Measurements from ENCODE around the gene ZNRF2. TPM values are rescaled to one million over a fixed set of nuclear protein-coding genes. Genes with fewer than 3 reads are reported as not detected.

Gene ZNRF2
- total and polyA plus RNA-seq, 2 of the 13 experiments (the other 11 are each of a cell fraction or from before 2014, with no cell fraction given), result 3.5 to 7.7 TPM

DNA sequence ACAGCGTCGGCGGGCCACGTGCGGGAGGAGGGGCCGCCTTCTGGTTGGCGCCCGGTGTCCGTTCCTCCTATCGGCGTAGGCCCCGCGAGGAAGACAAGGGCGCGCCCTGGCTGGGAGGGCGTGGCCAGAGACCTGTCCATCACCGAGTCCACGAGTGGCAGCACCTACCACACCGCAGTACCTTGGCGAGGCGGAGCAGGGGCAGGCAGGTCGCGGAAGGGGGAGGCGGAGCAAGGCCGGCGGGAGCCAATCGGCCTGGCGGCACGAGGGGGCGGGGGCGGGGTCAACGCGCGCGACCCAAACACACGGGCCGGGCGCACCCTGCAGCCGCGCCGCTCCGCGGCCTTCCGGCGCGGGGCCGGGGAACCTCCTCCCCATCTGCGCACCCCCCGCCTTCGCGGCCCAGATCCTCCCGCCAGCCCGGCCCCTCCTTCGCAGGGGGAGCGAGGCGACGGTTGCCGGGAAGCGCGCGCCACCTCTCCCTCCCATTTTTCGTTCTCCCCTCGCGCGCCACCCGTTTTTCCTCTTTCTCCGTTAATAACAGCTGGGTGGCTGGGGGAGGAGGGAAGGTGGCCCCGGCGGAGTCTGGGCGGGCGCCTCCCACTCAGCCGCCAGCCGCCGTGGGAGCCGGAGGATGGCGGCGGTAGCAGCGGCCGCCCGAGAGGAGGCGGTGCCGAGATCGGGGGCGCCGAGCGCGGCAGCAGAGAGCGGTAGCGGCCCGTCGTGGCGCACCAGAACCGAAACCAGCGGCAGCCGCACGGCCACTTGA, at the start of gene ZNRF2 (continued):
- TF ChIP-seq, protein P1, sequence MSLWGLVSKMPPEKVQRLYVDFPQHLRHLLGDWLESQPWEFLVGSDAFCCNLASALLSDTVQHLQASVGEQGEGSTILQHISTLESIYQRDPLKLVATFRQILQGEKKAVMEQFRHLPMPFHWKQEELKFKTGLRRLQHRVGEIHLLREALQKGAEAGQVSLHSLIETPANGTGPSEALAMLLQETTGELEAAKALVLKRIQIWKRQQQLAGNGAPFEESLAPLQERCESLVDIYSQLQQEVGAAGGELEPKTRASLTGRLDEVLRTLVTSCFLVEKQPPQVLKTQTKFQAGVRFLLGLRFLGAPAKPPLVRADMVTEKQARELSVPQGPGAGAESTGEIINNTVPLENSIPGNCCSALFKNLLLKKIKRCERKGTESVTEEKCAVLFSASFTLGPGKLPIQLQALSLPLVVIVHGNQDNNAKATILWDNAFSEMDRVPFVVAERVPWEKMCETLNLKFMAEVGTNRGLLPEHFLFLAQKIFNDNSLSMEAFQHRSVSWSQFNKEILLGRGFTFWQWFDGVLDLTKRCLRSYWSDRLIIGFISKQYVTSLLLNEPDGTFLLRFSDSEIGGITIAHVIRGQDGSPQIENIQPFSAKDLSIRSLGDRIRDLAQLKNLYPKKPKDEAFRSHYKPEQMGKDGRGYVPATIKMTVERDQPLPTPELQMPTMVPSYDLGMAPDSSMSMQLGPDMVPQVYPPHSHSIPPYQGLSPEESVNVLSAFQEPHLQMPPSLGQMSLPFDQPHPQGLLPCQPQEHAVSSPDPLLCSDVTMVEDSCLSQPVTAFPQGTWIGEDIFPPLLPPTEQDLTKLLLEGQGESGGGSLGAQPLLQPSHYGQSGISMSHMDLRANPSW (CRISPR knock-in tag; IDR thresholded peaks at IDR 0.05; ENCODE audit: borderline replicate concordance), result 0 out of 2 replicates have a peak, but pooled peaks have one; percentile 33
- TF ChIP-seq MXI1 (IDR thresholded peaks at IDR 0.05; ENCODE audit: borderline replicate concordance, low read depth, low read length) (peak; percentile 98), EED (CRISPR knock-in tag; IDR thresholded peaks at IDR 0.05) (no peak), BCL6 (CRISPR knock-in tag; IDR thresholded peaks at IDR 0.05) (0 out of 2 replicates have a peak, but pooled peaks have one; percentile 35)
- TF ChIP-seq, protein P2, sequence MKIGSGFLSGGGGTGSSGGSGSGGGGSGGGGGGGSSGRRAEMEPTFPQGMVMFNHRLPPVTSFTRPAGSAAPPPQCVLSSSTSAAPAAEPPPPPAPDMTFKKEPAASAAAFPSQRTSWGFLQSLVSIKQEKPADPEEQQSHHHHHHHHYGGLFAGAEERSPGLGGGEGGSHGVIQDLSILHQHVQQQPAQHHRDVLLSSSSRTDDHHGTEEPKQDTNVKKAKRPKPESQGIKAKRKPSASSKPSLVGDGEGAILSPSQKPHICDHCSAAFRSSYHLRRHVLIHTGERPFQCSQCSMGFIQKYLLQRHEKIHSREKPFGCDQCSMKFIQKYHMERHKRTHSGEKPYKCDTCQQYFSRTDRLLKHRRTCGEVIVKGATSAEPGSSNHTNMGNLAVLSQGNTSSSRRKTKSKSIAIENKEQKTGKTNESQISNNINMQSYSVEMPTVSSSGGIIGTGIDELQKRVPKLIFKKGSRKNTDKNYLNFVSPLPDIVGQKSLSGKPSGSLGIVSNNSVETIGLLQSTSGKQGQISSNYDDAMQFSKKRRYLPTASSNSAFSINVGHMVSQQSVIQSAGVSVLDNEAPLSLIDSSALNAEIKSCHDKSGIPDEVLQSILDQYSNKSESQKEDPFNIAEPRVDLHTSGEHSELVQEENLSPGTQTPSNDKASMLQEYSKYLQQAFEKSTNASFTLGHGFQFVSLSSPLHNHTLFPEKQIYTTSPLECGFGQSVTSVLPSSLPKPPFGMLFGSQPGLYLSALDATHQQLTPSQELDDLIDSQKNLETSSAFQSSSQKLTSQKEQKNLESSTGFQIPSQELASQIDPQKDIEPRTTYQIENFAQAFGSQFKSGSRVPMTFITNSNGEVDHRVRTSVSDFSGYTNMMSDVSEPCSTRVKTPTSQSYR (CRISPR knock-in tag; IDR thresholded peaks at IDR 0.05; ENCODE audit: borderline replicate concordance), result peak; percentile 70
- TF ChIP-seq, protein P3, sequence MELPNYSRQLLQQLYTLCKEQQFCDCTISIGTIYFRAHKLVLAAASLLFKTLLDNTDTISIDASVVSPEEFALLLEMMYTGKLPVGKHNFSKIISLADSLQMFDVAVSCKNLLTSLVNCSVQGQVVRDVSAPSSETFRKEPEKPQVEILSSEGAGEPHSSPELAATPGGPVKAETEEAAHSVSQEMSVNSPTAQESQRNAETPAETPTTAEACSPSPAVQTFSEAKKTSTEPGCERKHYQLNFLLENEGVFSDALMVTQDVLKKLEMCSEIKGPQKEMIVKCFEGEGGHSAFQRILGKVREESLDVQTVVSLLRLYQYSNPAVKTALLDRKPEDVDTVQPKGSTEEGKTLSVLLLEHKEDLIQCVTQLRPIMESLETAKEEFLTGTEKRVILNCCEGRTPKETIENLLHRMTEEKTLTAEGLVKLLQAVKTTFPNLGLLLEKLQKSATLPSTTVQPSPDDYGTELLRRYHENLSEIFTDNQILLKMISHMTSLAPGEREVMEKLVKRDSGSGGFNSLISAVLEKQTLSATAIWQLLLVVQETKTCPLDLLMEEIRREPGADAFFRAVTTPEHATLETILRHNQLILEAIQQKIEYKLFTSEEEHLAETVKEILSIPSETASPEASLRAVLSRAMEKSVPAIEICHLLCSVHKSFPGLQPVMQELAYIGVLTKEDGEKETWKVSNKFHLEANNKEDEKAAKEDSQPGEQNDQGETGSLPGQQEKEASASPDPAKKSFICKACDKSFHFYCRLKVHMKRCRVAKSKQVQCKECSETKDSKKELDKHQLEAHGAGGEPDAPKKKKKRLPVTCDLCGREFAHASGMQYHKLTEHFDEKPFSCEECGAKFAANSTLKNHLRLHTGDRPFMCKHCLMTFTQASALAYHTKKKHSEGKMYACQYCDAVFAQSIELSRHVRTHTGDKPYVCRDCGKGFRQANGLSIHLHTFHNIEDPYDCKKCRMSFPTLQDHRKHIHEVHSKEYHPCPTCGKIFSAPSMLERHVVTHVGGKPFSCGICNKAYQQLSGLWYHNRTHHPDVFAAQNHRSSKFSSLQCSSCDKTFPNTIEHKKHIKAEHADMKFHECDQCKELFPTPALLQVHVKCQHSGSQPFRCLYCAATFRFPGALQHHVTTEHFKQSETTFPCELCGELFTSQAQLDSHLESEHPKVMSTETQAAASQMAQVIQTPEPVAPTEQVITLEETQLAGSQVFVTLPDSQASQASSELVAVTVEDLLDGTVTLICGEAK (IDR thresholded peaks at IDR 0.05), result no peak
- TF ChIP-seq, protein P3 (CRISPR knock-in tag; IDR thresholded peaks at IDR 0.05), result peak; percentile 25; the same call in 1 of the 2 replicates

Data from HepG2 (cell line).